ENCODE measurements around the gene UGCG.
"Not testable (repeated sequence)": the region's sequence is repeated elsewhere in the genome, so short reads cannot be mapped to it uniquely, and the experiment has no call there.

Gene UGCG

GRCh38 chr9:111891910-111892499, 4.6 kb upstream of the UGCG start:
- no peak for FAIRE-seq

DNA sequence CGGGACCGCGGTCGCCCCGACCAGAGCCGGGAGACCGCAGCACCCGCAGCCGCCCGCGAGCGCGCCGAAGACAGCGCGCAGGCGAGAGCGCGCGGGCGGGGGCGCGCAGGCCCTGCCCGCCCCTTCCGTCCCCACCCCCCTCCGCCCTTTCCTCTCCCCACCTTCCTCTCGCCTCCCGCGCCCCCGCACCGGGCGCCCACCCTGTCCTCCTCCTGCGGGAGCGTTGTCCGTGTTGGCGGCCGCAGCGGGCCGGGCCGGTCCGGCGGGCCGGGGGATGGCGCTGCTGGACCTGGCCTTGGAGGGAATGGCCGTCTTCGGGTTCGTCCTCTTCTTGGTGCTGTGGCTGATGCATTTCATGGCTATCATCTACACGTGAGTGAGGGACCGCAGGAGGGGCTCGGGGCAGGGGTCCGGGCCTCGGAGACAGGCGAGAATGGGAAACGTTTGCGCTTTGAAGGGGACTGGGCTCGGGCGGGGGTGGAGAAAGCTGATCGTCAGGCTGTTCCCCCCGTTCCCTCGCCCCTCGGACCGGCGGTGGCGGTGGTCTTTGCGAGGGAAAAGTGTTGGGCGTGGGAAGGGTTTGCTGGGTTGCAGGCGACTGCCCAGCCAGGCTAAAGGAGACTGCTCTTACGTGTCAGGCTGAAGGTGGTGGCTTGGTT, 457 bp downstream of the UGCG start:
- FAIRE-seq, result no peak

- no peak for FAIRE-seq
Observed at GRCh38 chr9:111897601-111898137, 1.1 kb downstream of the UGCG start.

DNA sequence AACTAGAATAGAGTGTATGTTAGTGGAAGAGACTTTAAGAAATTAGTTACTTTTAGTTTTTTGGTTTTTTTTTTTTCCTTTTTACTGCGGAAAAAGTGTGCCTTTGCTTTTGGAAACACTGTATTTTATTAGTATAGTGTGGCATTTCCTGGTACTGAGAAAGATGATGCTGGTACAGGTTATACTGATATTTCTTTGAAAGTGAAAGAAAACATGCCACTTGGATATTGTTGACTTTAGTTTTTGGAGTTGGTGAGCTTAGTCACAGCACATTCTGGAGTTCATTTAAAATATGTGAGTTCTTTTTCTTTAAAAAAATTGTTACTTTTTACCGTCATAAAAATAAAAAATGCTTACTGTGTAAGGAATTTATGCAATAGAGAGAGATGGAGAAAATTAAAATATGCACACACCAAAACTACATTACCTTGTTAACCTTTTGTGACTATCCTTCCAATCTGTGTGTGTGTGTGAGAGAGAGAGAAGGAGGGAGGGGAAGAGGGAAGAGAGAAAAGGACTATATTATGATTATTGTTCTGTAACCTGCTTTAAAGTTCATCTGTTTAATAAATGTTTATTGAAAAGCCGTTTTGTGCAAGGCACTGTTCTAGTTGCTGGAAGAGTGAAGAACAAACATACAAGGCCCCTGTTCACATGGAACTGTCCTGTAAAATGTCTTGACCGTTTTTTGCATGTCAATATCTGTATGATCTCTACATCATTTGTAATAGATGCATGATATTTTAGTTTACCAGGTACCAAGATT, 1.9 kb downstream of the UGCG start:
- peak; percentile 36 for FAIRE-seq

DNA sequence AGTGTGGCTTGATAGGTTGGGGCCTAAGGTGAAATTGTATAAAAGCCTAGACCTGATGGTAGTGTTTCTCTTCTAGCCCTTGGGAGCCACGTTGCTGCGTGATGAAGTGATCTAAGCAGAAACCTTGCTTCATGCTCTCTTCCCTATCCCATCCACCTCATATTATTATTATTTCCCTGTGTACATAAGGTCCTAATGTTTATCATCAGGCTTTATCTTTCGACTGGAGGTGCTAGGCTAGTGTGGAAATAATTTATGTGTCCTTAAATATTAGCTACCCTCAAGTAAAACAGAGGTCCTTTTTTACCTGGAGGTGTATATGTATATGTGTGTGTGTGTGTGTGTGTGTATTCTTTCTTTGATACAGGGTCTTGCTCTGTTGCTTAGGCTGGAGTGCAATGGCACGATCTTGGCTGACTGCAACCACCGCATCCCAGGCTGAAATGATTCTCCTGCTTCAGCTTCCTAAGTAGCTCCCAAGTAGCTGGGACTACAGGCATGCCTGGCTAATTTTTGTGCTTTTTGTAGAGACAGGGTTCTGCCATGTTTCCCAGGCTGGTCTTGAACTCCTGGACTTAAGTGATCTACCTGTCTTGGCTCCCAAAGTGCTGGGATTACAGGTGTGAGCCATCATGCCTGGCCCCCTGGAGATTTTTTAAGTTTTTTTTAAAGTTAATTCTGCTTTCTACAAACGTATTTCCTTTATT, 3.7 kb downstream of the UGCG start:
- FAIRE-seq, result no peak

DNA sequence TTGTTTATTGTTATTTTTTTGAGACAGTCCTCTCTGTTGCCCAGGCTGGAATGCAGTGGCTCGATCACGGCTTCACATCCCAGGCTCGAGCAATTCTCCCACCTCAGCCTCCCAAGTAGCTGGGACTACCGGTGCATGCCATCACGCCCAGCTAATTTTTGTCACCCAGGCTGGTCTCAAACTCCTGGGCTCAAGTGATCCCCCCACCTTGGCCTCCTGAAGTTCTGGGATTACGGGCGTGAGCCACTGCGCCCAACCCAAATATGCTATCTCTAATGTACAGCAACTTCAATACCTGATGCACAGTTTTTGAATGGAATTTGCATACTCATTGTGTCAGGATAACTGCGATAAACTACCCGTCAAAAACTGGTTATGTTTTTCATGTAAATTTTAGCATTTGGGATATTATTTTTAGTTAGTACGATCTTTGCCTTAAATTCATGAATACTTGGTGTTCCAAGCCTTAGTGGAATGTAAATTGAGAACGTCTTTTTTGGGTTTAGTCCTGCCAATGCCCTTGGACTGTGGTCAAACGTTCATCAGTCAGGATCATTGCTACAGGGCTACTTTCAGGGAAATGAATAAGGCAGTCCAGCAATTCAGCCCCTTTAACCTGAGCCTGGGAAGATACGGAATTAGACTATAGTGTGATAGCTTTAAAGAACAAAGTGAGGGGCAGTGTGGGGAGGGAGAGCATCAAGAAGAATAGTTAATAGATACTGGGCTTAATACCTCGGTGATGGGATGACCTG, 4.4 kb downstream of the UGCG start:
- no peak for FAIRE-seq

DNA sequence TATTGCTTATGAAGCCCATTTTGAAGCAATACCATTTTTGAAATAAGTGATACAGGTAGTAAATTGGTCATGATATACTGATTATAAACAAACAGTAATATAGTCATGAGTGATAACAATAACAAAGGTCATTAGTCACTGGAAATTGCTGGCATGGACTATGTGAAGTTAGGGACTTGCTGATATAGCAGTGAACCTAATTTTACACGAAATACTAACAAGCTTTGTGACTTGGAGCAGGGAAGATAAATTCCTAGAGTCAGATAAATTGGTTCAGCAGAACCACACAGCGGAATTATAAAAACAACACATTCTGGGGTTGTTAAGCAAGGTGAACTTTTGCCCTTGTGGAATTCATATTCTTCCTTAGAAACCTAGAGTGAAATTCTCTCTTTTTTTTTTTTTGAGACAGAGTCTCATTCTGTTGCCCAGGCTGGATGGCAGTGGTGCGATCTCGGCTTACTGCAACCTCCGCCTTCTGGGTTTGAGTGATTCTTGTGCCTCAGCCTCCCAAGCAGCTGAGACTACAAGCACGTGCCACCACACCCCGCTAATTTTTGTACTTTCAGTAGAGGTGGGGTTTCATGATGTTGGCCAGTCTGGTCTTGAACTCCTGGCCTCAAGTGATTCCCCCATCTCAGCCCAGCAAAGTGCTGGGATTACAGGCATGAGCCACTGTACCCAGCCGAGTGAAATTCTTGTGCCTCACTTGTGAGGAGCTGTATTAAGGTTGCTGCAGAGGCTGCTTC, 6.0 kb downstream of the UGCG start:
- FAIRE-seq, result no peak

DNA sequence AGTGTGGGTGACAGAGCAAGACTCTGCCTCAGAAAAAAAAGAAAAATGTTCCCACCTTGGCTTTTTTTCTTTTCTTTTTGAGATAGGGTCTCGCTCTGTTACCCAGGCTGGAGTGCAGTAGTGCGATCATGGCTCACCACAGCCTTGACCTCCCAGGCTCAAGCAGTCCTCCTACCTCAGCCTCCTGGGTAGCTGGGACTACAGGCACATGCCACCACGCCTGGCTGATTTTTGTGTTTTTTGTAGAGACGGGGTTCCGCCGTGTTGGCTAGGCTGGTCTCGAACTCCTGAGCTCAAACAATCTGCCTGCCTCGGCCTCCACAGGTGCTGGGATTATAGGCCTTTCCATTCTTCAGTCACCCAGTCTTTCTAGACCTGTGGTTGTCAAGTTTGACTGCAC, 6.9 kb downstream of the UGCG start:
- not testable (repeated sequence) for FAIRE-seq

DNA sequence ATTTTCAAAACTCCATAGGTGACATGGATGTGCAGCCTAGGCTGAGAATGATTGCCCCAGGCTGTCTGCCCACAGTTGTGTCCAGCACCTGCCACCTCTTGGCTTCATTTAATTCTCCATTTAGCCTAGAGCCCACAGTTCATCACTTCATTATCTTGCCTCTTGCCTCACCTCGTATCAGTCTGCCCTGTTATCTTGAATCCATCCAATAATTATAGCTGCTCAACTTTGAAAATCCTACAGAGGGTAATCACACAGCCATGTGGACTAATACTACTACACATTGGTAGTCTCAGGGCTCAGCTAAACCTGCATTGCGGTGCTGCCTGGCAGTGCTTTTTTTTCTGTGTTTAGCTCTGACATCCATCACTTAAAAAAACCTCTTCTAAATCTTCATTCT, 7.4 kb downstream of the UGCG start:
- FAIRE-seq, result no peak

- no peak for FAIRE-seq
Observed at GRCh38 chr9:111904891-111905291, 8.3 kb downstream of the UGCG start.

DNA sequence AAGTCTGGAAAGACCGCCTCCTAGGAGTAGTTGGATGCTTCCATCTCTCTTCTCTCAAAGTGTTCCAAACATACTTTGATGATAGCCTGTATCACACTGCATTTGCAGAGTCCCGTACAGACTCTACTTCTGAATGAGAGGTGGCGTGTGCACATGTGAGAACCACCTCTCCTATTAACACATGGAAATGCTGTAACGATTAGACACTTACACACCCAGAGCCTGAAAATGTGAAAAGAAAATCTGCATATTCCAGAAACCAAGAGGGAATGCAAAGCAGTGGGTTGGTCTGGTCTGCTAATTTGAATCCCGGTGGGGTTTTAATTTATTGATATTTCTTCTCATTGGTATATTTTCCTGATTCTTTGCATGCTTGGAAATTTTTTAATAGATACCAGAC, 10.5 kb downstream of the UGCG start:
- FAIRE-seq, result no peak

DNA sequence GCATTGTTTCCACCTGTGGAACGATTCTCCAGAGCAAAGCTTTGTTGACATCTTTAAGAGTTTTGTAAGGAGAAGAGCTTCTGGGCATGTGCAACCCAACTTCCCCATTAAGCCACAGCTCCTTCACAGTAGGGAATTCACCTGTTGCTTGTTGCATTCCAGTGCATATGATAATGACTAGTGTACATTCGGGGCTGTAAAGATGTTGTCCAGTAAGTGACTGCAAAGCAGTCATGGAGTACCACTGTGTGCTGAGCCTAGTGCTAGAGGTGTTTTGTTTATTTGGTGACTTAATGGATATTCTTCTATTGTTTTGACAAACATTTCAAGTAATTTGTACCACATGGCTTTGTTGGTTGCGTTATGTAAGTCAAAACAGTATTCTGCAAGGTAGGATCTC, 12.8 kb downstream of the UGCG start:
- no peak for FAIRE-seq

- FAIRE-seq, result no peak
Observed at GRCh38 chr9:111910428-111910827, 13.8 kb downstream of the UGCG start.

GRCh38 chr9:111913159-111913558, 16.5 kb downstream of the UGCG start:
- FAIRE-seq, result no peak

DNA sequence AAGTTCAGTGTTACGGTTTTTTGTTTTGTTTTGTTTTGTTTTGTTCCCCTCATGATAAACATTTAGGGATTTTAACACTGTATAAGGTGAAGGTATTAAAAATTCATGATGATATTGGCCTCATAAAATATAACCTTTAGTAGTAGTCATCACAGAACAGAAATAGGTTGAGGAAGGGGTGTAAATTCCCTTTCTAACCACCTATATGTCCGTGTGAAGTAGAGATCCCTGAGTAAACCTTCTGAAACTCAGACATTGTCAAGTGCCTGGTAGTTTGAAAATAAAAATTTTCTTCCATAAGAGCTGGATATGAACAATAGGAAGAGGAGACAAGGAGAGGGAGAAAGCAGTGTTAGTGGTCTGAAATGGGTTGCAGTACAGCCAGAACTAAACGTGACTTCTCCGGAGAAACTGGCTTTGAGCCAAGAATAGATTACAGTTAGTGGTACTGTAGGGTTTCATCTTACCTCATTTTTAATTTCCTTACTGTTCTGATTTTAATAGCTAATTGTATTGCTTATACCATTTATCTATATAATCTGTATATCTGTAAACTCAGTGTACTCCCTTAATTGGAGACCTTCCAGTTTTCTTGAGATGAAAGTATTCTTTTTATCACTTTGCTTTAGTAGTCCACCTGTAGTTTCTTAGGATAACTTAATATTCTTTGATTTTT, 18.3 kb downstream of the UGCG start:
- FAIRE-seq, result no peak

- FAIRE-seq, result no peak
Observed at GRCh38 chr9:111915425-111915758, 18.8 kb downstream of the UGCG start.

GRCh38 chr9:111916234-111916645, 19.6 kb downstream of the UGCG start:
- no peak for FAIRE-seq

DNA sequence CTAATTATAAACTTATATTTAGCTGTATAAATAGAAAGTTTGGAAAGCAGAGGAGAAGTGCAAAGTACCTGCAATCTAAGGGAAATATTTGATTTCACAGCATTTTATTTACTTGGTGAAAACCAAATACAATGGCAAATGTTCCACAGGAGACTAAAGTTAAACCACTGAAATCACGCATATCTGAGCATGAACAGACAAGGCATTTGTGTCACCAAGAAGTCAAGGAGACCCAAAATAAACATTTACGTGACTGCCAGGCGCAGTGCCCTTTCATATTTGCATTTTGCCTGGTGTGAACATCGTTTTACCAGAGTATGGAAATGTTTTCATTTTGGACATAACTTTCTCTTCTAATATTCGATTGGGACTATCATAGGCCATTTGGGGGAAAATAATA, 20.6 kb downstream of the UGCG start:
- FAIRE-seq, result no peak

DNA sequence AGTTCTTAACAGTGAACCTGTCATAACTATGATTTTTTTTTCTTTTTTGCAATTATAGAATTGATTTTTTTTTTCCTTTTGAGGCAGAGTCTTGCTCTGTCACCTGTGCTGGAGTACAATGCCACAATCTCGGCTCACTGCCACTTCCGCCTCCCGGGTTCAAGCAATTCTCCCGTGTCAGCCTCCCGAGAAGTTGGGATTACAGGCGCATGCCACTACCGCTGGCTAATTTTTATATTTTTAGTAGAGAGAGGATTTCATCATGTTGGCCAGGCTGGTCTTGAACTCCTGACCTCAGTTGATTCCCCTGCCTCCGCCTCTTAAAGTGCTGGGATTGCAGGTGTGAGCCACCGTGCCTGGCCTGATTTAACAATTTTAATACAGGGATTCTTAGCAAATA, 21.4 kb downstream of the UGCG start:
- no peak for FAIRE-seq

DNA sequence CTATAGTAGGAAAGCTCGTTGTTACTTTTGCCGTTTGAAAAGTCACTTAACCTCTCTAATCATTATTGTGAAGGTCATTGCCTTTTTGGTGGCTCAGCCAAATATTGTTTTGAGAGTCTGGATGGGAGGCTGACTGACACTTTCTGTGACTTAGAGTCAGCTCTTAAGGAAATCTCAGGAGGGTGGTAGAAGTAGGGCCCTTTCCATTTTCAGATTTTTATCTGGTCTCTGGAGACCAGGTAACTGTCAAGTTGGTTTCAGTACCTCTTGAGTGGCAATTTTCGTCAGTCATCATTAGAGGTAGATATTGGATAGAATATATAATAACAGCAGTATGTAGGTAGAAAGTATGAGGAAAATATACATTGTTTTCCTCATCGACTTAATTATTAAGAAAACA, 23.3 kb downstream of the UGCG start:
- peak; percentile 56 for FAIRE-seq

DNA sequence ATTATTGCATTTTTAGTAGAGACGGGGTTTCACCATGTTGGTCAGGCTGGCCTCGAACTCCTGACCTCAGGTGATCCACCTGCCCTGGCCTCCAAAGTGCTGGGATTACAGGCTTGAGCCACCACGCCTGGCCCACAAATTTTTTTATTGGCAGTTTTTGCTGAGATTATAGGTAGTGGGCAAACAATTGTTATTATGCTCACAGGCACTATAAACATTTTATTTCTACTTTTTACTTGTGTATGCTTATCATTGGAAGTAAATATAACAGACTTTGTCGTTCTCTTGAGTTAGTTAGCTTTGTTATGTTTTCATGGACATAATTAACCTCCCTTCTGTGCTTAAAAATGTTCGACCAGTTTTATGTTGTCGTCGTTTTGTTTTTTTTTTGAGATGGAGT, 23.9 kb downstream of the UGCG start:
- no peak for FAIRE-seq

Measured in G401.6 (cell line).